H1 (cell line): ENCODE data around the gene INPP4A. TPM values are rescaled to one million over a fixed set of nuclear protein-coding genes. Genes with fewer than 3 reads are reported as not detected.

Experiments
- CTCF ChIA-PET: fragments of 300-600 bp; sonication (Branson Sonifier 250); formaldehyde crosslinking; loops from one replicate; lab custom pipeline; 2021; ENCODE audit not compliant: partially characterized antibody; lab: Charles Lee
- POLR2A ChIA-PET: fragments of 300-600 bp; sonication (Branson Sonifier 250); formaldehyde crosslinking; loops from one replicate; lab custom pipeline; 2021; ENCODE audit warnings: inconsistent platforms; ENCODE audit not compliant: partially characterized antibody; lab: Charles Lee
- DNase-seq, 2 experiments: peaks; one replicate each; pipeline versions ENCODE4 v3.0.0 to v3.0.0-alpha.2; 2010 to 2022; ENCODE audit warnings: low spot score in 2 of 2, low read depth in 1 of 2, mixed read lengths in 1 of 2
- FAIRE-seq: peaks from 2 replicates; lab custom pipeline; 2011; peaks lifted over from hg19 to GRCh38; lab: Jason Lieb, UNC
- H2AFZ ChIP-seq: 2 replicates; pipeline ENCODE4 v1.8.1; 2012; ENCODE audit warnings: low read length, inconsistent platforms
- H2AK5ac ChIP-seq: 2 replicates; pipeline ENCODE4 v1.6.1; 2013; ENCODE audit warnings: low read depth, low read length
- H2BK120ac ChIP-seq: replicated peaks from 2 replicates; pipeline ENCODE3; 2013; ENCODE audit warnings: low read depth, low read length, inconsistent platforms
- H2BK12ac ChIP-seq: 2 replicates; pipeline ENCODE4 v1.6.1; 2013; ENCODE audit warnings: low read depth, low read length
- H2BK15ac ChIP-seq: 2 replicates; pipeline ENCODE4 v1.6.1; 2013; ENCODE audit warnings: low read length
- H2BK20ac ChIP-seq: 2 replicates; pipeline ENCODE4 v1.6.1; 2013; ENCODE audit warnings: low read length
- H2BK5ac ChIP-seq: 2 replicates; pipeline ENCODE4 v1.6.1; 2013; ENCODE audit warnings: low read depth, low read length
- H3K14ac ChIP-seq: 2 replicates; pipeline ENCODE4 v1.6.1; 2013; ENCODE audit warnings: inconsistent platforms; ENCODE audit not compliant: insufficient read length
- H3K18ac ChIP-seq: 2 replicates; pipeline ENCODE4 v1.6.1; 2013; ENCODE audit warnings: low read length; ENCODE audit errors: extremely low read depth
- H3K23ac ChIP-seq: 2 replicates; pipeline ENCODE4 v1.6.1; 2013; ENCODE audit warnings: inconsistent platforms; ENCODE audit not compliant: insufficient read length
- H3K23me2 ChIP-seq: 2 replicates; pipeline ENCODE4 v1.6.1; 2013; ENCODE audit warnings: low read depth, low read length
- H3K27ac ChIP-seq: 2 replicates; pipeline ENCODE4 v1.6.1; 2011; ENCODE audit warnings: low read depth, low read length, inconsistent platforms
- H3K27me3 ChIP-seq, 4 experiments: replicated peaks in 1 of 4; 1 replicate in 1 of 4; 2 replicates in 3 of 4; pipeline versions ENCODE4 v1.6.1 to v1.8.1; 2011 to 2013; ENCODE audit warnings: low read length in 3 of 4, mild to moderate bottlenecking in 3 of 4, inconsistent platforms in 2 of 4, mixed read lengths in 2 of 4, moderate library complexity in 1 of 4; ENCODE audit not compliant: control insufficient read depth in 3 of 4, insufficient read depth in 3 of 4; ENCODE audit errors: extremely low read depth in 1 of 4
- H3K36me3 ChIP-seq, 4 experiments: 2 replicates each; pipeline versions ENCODE4 v1.6.1 to v1.8.1; 2011 to 2013; ENCODE audit warnings: mild to moderate bottlenecking in 4 of 4, low read length in 3 of 4, moderate library complexity in 2 of 4, control low read depth in 1 of 4, inconsistent platforms in 1 of 4; ENCODE audit not compliant: insufficient read depth in 4 of 4, control insufficient read depth in 2 of 4
- H3K4ac ChIP-seq: replicated peaks from 2 replicates; pipeline ENCODE3; 2013; ENCODE audit warnings: low read length, low read depth, mixed read lengths, inconsistent platforms; ENCODE audit not compliant: insufficient read length
- H3K4me1 ChIP-seq, 4 experiments: replicated peaks in 1 of 4; 1 replicate in 1 of 4; 2 replicates in 3 of 4; pipeline versions ENCODE4 v1.6.1 to v1.8.1; 2011 to 2013; ENCODE audit warnings: low read length in 3 of 4, inconsistent platforms in 2 of 4, mixed read lengths in 1 of 4; ENCODE audit not compliant: insufficient read depth in 4 of 4, control insufficient read depth in 3 of 4
- H3K4me2 ChIP-seq, 2 experiments: 2 replicates each; pipeline versions ENCODE4 v1.6.1 to v1.8.1; 2011 to 2013; ENCODE audit warnings: low read depth in 2 of 2, low read length in 2 of 2, control low read depth in 1 of 2, inconsistent platforms in 1 of 2, mild to moderate bottlenecking in 1 of 2; ENCODE audit not compliant: insufficient read depth in 1 of 2
- H3K4me3 ChIP-seq, 4 experiments: fragments of 200-600, 300-600 bp in 1 of 4; sonication (generic), shearing (Covaris generic), sonication (Bioruptor Twin) in 1 of 4; 2 replicates each; pipeline versions ENCODE4 v1.5.1 to v1.8.1; 2011 to 2016; ENCODE audit warnings: low read length in 4 of 4, low read depth in 3 of 4, control low read depth in 2 of 4, inconsistent platforms in 2 of 4, mild to moderate bottlenecking in 2 of 4, mixed read lengths in 1 of 4, moderate library complexity in 1 of 4; ENCODE audit not compliant: insufficient read depth in 2 of 4; ENCODE audit errors: extremely low read depth in 1 of 4
- H3K56ac ChIP-seq: replicated peaks from 2 replicates; pipeline ENCODE3; 2013; ENCODE audit warnings: low read depth, mild to moderate bottlenecking, mixed read lengths, low read length, inconsistent platforms; ENCODE audit not compliant: insufficient read length
- H3K79me1 ChIP-seq: 2 replicates; pipeline ENCODE4 v1.6.1; 2013; ENCODE audit warnings: low read depth, low read length, control low read depth
- H3K79me2 ChIP-seq, 2 experiments: 2 replicates each; pipeline versions ENCODE4 v1.6.1 to v1.8.1; 2012 to 2013; ENCODE audit warnings: low read length in 2 of 2, mild to moderate bottlenecking in 2 of 2, inconsistent platforms in 1 of 2; ENCODE audit not compliant: insufficient read depth in 2 of 2, control insufficient read depth in 1 of 2
- H3K9ac ChIP-seq, 4 experiments: replicated peaks in 1 of 4; 1 replicate in 1 of 4; 2 replicates in 3 of 4; pipeline versions ENCODE4 v1.6.1 to v1.8.1; 2011 to 2013; ENCODE audit warnings: low read depth in 3 of 4, low read length in 3 of 4, control low read depth in 2 of 4, mild to moderate bottlenecking in 2 of 4, moderate library complexity in 2 of 4, inconsistent platforms in 1 of 4; ENCODE audit errors: extremely low read depth in 1 of 4
- H3K9me3 ChIP-seq, 2 experiments: 2 replicates each; pipeline versions ENCODE4 v1.6.1 to v1.8.1; 2012 to 2013; ENCODE audit warnings: mild to moderate bottlenecking in 2 of 2, moderate library complexity in 2 of 2, control low read depth in 1 of 2, inconsistent platforms in 1 of 2, low read depth in 1 of 2, low read length in 1 of 2, mixed read lengths in 1 of 2; ENCODE audit not compliant: insufficient read depth in 2 of 2
- H4K20me1 ChIP-seq, 2 experiments: replicated peaks in 1 of 2; 2 replicates each; pipeline versions ENCODE3 to v1.8.1; 2011 to 2013; ENCODE audit warnings: inconsistent platforms in 2 of 2, low read length in 2 of 2, mild to moderate bottlenecking in 1 of 2; ENCODE audit not compliant: insufficient read depth in 2 of 2, control insufficient read depth in 1 of 2
- H4K5ac ChIP-seq: 2 replicates; pipeline ENCODE4 v1.6.1; 2013; ENCODE audit warnings: low read length, low read depth, mixed read lengths, inconsistent platforms; ENCODE audit not compliant: insufficient read length
- H4K8ac ChIP-seq: 2 replicates; pipeline ENCODE4 v1.8.0; 2013; ENCODE audit warnings: mild to moderate bottlenecking, moderate library complexity, low read length, inconsistent platforms; ENCODE audit not compliant: insufficient read depth; ENCODE audit errors: extremely low read depth
- H4K91ac ChIP-seq: replicated peaks from 2 replicates; pipeline ENCODE3; 2013; ENCODE audit warnings: low read length, mixed read lengths, inconsistent platforms; ENCODE audit not compliant: insufficient read length
- BRCA1 ChIP-seq: IDR thresholded peaks from 2 replicates; pipeline ENCODE4 v1.6.1; 2012; ENCODE audit warnings: low read depth, low read length, improper control_type of control experiment
- CHD2 ChIP-seq: IDR thresholded peaks from 2 replicates; pipeline ENCODE4 v1.6.1; 2012; ENCODE audit warnings: low read length, improper control_type of control experiment
- E2F6 ChIP-seq: IDR thresholded peaks from 2 replicates; pipeline ENCODE4 v1.6.1; 2012; ENCODE audit warnings: inconsistent platforms
- EP300 ChIP-seq, 2 experiments: IDR thresholded peaks; 1 replicate in 1 of 2; 2 replicates in 1 of 2; pipeline ENCODE4 v1.6.1; 2011 to 2012; ENCODE audit warnings: low read depth in 2 of 2, low read length in 2 of 2, mild to moderate bottlenecking in 2 of 2, borderline replicate concordance in 1 of 2, inconsistent platforms in 1 of 2, moderate library complexity in 1 of 2
- GTF2F1 ChIP-seq: IDR thresholded peaks from 2 replicates; pipeline ENCODE4 v1.6.1; 2012; ENCODE audit warnings: low read depth, low read length, improper control_type of control experiment, borderline replicate concordance
- HDAC6 ChIP-seq: IDR thresholded peaks from one replicate; pipeline ENCODE4 v1.7.1; 2012; ENCODE audit warnings: low read depth, mild to moderate bottlenecking, inconsistent platforms, low read length, moderate library complexity
- KDM5A ChIP-seq: fragments of 200-600 bp; IDR thresholded peaks from 2 replicates; pipeline ENCODE4 v1.7.1; 2012; ENCODE audit warnings: mild to moderate bottlenecking, low read length, inconsistent platforms, mixed read lengths
- MAFK ChIP-seq: IDR thresholded peaks from 2 replicates; pipeline ENCODE4 v1.6.1; 2012; ENCODE audit warnings: low read depth, mild to moderate bottlenecking, improper control_type of control experiment, low read length
- RAD21 ChIP-seq, 2 experiments: IDR thresholded peaks in 1 of 2; conservative IDR thresholded peaks in 1 of 2; 2 replicates each; pipeline ENCODE4 v1.6.1; 2011; ENCODE audit warnings: low read depth in 2 of 2, low read length in 2 of 2, improper control_type of control experiment in 1 of 2, inconsistent platforms in 1 of 2, mild to moderate bottlenecking in 1 of 2, moderate library complexity in 1 of 2
- RBBP5 ChIP-seq: IDR thresholded peaks from 2 replicates; pipeline ENCODE4 v1.7.1; 2012; ENCODE audit warnings: low read depth, mild to moderate bottlenecking, inconsistent platforms, low read length, moderate library complexity, borderline replicate concordance
- SIRT6 ChIP-seq: IDR thresholded peaks from one replicate; pipeline ENCODE4 v1.7.1; 2012; ENCODE audit warnings: low read length, inconsistent platforms
- SP2 ChIP-seq: IDR thresholded peaks from 2 replicates; pipeline ENCODE4 v1.6.1; 2012; ENCODE audit warnings: mild to moderate bottlenecking, low read length, inconsistent platforms
- SRF ChIP-seq: IDR thresholded peaks from 2 replicates; pipeline ENCODE4 v1.6.1; 2011; ENCODE audit warnings: mild to moderate bottlenecking, low read depth, low read length, moderate library complexity
- TBP ChIP-seq: IDR thresholded peaks from 2 replicates; pipeline ENCODE4 v1.6.1; 2011; ENCODE audit warnings: low read depth, low read length, improper control_type of control experiment
- TEAD4 ChIP-seq: IDR thresholded peaks from 2 replicates; pipeline ENCODE4 v1.6.1; 2012; ENCODE audit warnings: low read depth, low read length, inconsistent platforms, mixed read lengths
- WGBS, 2 experiments: shearing (Covaris generic) in 1 of 2; methylation state at CpG; one replicate each; pipeline versions ENCODE4 v1.1.6 to v1.1.7; 2013 to 2015; ENCODE audit warnings: low lambda C conversion rate in 2 of 2, mixed read lengths in 2 of 2, inconsistent platforms in 1 of 2, low coverage in 1 of 2, missing lambda C conversion rate in 1 of 2; ENCODE audit not compliant: insufficient replicate concordance in 2 of 2, insufficient coverage in 1 of 2, insufficient read length in 1 of 2; ENCODE audit errors: extremely low coverage in 1 of 2, missing lambda C conversion rate in 1 of 2; 5-methylcytosine and 5-hydroxymethylcytosine counted together
- polyA plus RNA-seq, 7 experiments: library from polyadenylated mRNA; depleted of rRNA in 3 of 7; stranded (reverse) in 5 of 7; unstranded in 2 of 7; fragments of >200 nt in 5 of 7; fragments of 200-250 nt in 2 of 7; gene quantifications; 1 replicate in 5 of 7; 2 replicates in 1 of 7; 4 replicates in 1 of 7; pipeline versions ENCODE4 v1.2.1 to v1.2.3, GENCODE V29; 2011 to 2013; ENCODE audit warnings: missing spikeins in 2 of 7, mixed read lengths in 2 of 7
- total RNA-seq: library from RNA; stranded (reverse); fragmentation: NEBNext Ultra II Directional; extraction: Animal tissue kit (Norgen Biotek cat#: 25700); gene quantifications from 2 replicates; pipeline ENCODE4 v1.2.1, GENCODE V29; 2021

INPP4A gene
- total and polyA plus RNA-seq, 2 of the 8 experiments (the other 6 are each of a cell fraction or from before 2014, with no cell fraction given) = 25.6 to 34.3 TPM

GRCh38 chr2:98551316-98551715 is 106.7 kb downstream of the INPP4A start:
- Histone ChIP-seq H2BK15ac (no peak overlapping the region), H3K4me1 (no peaks in the 10 kb centered on the region), H3K56ac (no peak overlapping the region), H3K23ac (no peak overlapping the region), H2BK5ac (no peak overlapping the region), H4K20me1 (peaks cover 0 to 7% of the 10 kb centered on the region in 2 experiments), H2BK120ac (no peak overlapping the region), H3K9ac (no peak overlapping the region), H3K14ac (no peak overlapping the region), H4K8ac (no peak overlapping the region), H3K4me3 (no peak overlapping the region), H3K27me3 (no peaks in the 10 kb centered on the region), H3K9me3 (no peaks in the 10 kb centered on the region), H2BK20ac (no peak overlapping the region), H3K27ac (no peak overlapping the region), H4K91ac (no peak overlapping the region), H3K4ac (no peak overlapping the region), H2AK5ac (no peak overlapping the region), H2AFZ (no peak overlapping the region), H3K4me2 (no peak overlapping the region), H3K36me3 (peaks cover 7 to 45% (median 37%) of the 10 kb centered on the region in 4 experiments), H4K5ac (no peak overlapping the region), H2BK12ac (no peak overlapping the region), H3K23me2 (no peaks in the 10 kb centered on the region), H3K79me2 (no peaks in the 10 kb centered on the region), H3K79me1 (no peaks in the 10 kb centered on the region), H3K18ac (no peak overlapping the region)
- DNase-seq = no peak
- ChIA-PET POLR2A (no interaction called here), CTCF (interaction anchor here (0.7 to 1.3 kb wide), 2 partner anchors 48 to 64 kb away, joined by 3 to 4 read pairs; no protein-coding TSS in a partner anchor)
- no peak for FAIRE-seq
- WGBS, 2 experiments = 94% methylated on average over 6 of the region's 6 CpGs; no CpG with 5 or more reads in 1 of the 2 experiments
- TF ChIP-seq RBBP5 (no peak), KDM5A (no peak), HDAC6 (no peak), SP2 (no peak), MAFK (no peak), SRF (no peak), EP300 (IDR thresholded peaks at IDR 0.05; ENCODE audit: borderline replicate concordance in 1 of 2, low read depth in 2 of 2, low read length in 2 of 2) (no peak), TEAD4 (no peak), TBP (no peak), RAD21 (IDR thresholded peaks at IDR 0.05 in 1 of 2, conservative IDR thresholded peaks at IDR 0.05 in 1 of 2; ENCODE audit: low read depth in 2 of 2, low read length in 2 of 2) (no peak), GTF2F1 (no peak), SIRT6 (no peak), E2F6 (no peak), BRCA1 (no peak), CHD2 (no peak)
